ENCODE results near the gene AHDC1.

AHDC1 gene

DNA sequence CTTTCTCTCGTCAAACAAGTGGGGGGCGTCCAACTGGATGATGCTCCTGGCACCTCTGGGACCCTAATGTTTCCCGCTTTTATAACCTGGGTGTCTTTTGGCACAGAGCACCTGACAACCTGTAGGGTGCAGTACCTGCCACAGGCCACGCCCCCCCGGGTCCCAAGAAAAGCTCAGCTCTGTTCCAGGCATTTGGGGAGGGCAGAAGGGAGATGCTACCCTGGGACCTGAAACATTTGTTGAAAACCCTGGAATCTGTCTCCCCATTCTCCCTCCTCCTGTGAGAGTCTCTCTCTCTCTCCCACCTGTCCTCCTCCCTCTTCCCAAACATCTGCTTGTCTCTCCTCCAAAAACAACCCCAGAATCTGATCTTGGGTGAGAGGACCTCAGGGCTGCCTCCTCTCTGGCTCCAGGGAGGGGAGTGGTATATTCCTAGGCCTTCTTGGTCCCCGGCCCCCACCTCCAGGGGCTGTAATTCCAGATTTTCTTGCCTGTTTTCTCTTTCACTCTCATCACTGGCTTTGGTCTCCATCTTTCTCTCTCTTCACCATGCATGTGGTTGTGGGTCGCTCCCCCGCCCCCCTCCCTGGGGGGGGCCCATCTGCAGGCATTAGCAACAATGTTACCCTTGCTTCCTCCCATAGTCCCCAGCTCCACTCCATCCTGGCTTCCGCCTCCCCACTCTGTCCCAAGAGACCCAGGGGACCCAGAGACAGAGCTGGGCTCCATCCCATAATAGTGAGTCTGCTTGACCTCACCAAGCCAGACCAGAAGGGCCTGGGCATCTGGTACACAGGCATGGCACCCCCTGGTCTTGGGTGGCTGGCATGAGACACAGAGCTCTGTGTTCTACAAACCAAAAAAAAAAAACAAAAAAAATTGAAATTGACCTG, 4.1 kb downstream of the AHDC1 start:
- FAIRE-seq (peak; percentile 23), DNase-seq (ENCODE audit: insufficient read length, low spot score) (no peak)

DNA sequence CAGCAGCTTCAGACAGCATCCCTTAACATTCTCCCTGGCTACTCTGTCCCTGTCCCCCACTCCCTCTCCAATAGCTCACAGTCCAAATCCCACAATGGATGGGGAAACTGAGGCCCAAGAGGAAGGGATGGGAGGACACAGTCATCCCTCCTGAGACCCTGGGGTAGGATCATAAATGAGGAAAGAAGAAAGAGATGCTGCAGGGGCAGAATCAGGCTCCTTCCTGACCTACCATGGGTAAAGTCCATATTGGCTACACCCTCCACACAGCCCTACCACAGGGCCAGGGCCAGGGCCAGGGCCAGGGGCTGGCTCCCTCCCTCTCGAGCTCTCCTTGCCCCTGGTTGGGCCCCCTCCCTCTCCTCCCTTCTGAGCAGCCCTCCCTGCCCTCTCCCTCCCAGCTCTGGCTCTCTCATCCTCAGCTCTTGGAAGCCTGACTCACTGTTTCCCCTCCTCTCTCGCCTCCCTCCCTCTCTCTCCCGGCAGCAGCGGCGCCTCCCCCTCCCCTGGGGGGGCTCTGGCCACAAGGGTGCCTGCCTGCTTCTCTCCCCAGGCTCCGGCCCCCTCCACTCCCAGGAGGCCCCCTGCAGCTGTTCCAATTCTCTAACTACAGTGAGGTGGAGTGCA, 4.9 kb downstream of the AHDC1 start:
- DNase-seq (ENCODE audit: insufficient read length, low spot score): no peak
- no peak for FAIRE-seq

DNA sequence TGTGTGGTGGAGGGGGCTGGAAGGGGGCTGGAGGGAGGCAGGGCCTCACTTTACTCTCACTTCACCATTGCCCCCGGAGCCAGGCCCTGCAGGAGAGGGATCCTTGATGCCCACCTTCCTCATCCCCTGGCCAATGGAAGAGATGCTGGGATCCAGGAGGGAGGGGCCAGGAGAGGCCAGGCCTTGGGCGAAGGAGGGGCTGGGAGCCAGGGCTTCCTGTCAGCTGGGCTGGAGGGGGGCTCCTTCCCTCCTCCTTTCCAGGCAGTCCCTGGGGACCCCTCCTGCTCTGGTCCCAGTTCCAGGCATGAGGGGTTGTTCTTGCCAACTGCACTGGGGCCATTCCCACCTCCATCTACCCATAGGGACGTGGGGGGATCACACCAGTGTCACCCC, 5.7 kb downstream of the AHDC1 start:
- DNase-seq (ENCODE audit: insufficient read length, low spot score) (no peak), FAIRE-seq (no peak)

DNA sequence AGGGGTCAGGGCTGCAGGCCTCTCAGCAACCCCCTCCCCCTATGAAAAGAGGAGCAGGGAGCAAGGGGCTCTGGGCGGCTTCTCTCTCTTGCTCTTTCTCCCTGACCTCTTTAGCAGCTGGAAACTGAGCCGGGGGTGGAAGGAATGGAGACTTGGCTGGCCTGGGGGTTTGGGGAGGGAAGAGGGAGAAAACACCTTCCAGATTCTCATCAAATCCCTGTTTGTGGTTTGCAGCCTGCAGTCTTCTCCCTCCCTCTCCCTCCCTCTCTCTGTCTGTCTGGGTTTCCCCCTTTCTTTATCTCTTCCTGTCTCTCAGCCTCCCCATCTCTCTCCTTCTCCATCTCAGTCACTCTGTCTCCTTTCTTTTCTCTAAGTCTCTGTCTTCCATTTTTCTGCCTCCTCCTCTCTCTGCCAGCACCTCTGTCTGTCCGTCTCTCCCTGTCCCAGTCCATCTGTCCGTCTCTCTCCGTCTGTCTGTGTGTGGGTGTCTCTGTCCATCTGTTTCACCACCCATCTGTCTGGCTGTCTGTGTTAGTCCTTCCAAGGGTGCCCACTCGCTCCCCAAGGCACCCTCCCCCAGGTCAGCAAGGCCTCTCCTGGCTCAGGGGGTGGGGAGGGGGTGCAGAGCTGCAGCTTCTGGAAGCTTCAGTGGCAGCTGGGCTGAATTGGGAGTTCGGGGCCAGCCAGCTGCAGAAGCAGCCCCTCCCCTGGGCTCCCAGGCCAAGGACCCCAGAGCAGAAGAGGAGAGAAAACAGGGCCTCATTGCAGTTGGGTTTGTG, 6.2 kb downstream of the AHDC1 start:
- DNase-seq (ENCODE audit: insufficient read length, low spot score) (no peak), FAIRE-seq (peak; percentile 26)

DNA sequence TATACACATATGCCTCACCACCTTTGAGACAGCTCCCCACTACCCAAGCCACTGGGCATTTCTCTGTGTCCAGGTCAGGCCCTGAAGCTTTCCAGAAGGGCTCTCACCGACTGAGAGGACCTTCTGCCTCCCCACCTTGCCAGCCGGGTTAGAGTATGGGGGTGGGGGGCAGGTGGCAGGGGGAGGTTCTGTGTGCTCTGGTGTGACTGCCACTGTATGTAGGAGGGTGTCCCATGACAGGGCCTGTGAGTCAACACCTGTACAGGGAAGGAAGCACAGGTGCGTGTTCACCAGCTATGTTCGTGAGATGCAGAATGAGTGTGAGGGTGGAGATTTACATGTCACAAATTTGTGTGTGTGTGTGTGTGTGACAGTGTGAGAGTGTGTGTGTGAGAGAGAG, 7.0 kb downstream of the AHDC1 start:
- FAIRE-seq (no peak), DNase-seq (ENCODE audit: insufficient read length, low spot score) (no peak)

DNA sequence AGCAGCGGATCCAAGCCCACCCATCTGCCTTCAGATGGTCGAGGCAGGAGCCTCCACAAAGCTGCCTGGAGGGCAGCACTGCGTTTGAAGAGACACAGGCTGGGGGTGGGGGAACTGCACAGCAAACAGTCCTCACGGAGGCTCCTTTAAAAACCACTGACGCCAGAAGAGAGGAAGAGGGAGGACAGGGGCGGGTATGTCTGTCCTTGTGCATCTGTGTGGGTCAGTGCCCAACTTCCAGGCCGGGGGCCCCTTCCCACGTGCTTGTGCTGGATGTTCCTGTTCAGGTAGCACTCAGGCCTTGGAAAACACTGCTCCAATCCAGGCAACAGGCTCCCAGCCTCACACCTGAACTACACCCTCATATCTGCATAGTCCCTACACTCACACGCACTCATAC, 7.7 kb downstream of the AHDC1 start:
- DNase-seq (ENCODE audit: insufficient read length, low spot score) (no peak), FAIRE-seq (no peak)

DNA sequence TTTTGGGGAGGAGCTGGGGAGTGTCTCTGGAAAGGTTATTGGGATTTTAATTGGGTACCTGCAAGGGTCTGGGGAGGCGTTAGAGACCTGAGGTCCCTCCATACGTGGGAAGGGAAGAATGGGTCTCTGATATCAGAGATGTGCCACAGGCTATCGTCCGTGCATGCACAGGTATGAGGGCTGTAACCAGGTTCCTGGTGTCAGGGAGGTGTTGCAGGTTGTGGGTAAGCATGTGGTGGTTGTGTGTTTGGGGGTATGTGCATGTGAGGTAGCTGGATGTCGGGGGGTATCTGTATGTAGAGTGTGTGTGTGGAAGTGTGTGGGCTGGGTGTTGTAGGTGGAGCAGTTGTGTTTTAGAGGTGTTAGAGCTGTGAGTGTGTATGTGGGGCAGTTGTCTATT, 8.3 kb downstream of the AHDC1 start:
- FAIRE-seq: no peak
- DNase-seq (ENCODE audit: insufficient read length, low spot score): no peak

DNA sequence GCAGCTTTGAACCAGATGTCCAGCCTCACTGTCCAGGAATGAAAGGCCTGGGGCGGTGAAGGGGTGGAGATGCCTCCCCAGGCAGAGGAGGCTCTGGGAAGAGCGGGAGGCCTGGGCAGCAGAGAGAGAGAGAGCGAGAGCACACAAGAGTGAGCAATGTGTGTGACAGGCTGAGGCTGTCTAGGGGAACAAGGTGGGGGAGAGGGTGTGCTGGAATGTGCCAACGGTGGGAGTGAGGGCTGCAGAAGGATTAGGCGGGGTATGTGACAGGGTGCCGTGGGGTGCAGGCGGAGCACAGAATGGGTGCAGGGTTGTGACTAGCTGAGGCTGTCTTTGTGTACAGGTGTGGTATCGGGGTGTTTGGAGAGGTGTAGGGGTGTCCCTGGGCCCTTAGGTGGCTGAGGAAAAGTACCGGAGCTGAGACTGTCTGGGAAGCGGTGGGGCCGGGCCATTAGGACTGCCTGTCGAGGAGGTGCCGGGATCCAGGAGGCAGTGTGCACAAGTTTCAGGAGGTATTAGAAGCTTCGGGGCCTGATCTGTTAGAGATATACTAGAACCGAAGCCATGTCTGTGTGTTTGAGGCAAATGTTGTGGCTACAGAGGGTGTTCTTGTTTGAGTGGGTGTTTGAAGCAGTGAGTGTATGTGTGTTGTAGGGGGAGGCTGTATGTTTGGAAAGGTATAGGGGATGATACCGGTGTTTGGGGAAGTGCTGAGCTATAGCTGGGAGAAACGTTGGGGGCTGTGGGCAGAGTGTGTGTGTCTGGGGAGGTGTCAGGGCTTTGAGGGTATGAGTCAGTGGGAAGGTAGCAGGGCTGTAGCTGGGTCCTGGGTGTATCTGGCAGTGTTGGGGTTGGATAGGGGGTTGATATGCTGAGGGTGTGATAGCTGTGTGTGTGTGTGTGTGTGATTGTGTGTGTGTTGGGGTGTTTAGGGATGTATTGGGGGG, 9.1 kb downstream of the AHDC1 start:
- FAIRE-seq (no peak), DNase-seq (ENCODE audit: insufficient read length, low spot score) (no peak)

DNA sequence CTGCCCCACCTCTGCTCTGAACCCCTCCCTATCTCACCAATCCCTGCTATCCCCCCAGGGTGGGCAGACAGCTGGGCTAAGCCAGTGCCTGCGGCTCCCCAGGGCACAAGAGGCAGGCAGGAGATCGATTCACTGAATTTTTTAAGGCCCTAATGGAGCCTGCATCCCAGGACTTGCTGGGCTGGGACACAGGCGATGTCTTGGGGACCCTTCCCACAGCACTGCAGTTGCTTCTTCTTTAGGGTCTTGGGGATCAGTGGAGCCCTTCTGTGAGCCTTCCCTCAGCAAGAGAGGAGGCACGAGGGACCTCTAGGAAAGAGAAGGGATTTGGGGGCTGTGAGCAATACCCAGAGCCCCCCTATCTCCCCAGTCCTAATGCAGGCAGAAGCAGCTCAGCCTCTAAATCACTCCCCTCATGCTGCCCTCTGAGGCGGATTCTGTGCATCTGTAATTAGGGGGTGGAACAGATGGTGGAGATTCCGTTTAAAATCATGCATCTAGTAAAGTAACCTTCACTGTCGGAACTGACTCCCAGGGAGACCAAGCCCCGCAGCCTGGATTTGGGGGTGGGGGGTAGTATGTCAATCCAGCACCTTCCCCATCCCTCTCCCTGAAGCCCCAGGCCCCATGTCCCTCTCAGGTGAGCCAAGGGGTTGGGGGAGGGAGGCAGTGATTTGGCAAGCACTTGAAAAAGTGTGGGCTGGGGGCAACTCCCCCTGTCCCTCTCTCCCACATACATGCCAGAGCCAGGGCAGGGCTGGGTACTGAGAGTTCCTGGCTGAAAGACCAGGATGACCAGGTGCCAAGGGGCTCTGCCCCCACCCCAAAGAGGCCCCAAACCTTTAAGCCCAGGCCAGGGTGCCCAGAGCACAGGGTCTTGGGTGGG, 10.0 kb downstream of the AHDC1 start:
- no peak for DNase-seq (ENCODE audit: insufficient read length, low spot score)

DNA sequence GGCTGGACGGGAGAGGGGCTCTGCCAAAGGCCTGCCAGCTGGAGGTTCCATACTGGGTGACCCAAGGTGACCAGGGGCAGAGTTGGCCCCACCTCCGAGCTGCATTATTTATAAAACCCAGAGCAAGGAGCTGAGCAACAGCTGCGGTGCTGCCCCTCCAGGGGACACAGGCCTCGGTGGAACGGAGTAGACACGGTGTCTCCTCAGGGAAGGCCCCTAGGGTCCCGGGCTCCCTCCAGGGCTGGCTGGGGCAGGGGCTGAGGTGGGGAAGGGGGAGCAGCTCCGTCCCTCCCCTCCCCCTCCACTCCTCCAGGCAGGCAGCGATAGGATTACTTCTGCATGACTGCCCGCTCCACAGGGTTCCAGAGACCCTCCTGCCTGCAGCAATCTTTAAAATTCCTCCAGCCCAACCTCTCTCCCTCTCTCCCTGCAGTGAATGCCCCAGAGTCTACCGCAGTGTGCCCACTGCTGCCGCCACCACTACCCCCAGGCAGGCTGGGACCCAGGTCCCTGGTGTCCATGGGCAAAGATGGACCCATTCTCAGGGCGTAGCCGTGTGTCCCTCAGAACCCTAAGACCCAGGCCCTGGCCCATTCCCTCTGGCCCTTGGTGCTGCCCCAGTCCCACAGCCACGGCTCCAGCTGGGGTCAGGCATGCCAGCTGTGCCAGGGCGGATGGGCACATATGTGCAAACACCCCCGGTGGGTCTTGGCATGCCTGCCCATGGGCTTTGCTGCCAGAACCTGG, 10.8 kb downstream of the AHDC1 start:
- FAIRE-seq (no peak), DNase-seq (ENCODE audit: insufficient read length, low spot score) (no peak)

More for the DNA sequence above, 10.0 kb downstream of the AHDC1 start:
- no peak for FAIRE-seq

DNA sequence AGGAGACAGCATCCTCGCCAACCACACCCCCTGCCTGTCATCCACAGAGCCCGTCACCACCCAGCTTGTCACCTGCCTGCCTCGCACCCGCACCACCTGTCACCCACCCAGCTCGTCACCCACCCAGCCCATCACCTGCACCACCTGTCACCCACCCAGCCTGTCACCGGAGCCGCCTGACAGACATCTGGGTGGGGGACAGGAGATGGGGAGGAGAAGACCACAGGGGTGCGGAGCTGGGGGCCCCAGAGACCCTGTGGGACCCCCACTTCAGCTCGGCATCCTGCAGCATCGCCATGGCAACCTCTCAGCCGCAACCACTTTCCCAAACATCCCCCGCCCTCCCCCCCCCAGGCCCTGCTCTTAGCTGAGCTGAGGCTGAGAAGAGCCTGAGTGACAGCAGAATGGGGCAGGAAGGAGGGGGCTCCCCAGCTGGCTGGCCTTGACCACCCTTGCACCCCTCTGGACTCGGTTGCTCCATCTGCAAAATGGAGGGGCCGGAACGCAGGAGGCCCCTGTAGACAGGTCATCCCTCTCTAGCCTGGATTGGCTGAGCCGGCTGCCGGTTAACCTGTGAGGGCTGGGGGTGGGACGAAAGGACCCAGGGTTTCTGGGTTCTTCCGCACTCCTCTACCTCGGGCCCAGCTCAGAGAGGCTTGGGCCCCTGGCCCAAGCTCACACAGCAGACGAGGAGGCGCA, 11.6 kb downstream of the AHDC1 start:
- DNase-seq (ENCODE audit: insufficient read length, low spot score): no peak
- FAIRE-seq: no peak

DNA sequence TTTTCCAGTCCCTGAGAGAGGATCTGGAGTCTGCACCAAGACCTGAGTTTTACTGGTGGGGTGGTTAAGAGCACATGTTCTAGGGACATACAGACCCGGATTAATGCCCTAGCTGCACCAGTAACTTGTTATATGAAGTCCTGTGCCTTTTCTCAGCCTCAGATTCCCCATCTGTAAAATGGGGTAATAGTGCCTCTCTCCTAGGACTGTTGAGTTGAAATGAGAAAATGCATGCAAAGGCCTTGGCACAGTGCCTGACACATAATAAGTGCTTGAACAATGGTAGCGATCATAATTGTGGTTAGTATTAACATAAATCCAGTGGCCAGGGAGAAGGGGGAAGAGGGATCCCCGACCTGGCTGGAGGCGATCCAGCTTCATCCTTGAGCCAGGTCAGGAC, 12.3 kb downstream of the AHDC1 start:
- DNase-seq (ENCODE audit: insufficient read length, low spot score) (no peak), FAIRE-seq (no peak)

DNA sequence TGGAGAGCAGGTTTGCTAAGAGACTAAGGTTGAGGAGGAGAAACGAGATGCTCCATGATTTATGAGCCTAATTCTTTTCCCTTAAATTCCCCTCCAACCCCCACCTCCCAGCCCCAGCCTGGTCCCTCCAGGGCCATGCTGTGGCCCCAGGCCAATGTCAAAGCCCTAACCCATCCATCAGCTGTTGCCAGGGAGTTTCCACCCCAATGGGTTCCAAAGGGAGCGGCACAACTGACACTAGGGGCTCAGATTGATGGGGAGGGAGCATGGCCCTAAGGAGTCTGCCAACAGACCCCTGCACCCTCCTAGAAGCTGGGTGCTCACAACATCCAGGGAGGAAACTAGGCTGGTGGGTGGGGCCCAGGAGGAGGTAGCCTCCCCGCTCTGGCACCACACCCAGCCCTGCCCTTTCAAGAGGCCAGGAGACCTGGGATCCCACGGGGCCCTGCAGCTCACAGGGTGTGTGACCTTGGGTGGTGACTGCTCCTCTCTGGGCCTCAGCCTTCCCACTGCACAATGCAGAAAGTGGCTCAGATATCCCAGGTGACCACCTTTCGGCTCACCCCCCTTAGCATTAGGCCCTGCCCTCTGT, 12.9 kb downstream of the AHDC1 start:
- FAIRE-seq (no peak), DNase-seq (ENCODE audit: insufficient read length, low spot score) (no peak)

DNA sequence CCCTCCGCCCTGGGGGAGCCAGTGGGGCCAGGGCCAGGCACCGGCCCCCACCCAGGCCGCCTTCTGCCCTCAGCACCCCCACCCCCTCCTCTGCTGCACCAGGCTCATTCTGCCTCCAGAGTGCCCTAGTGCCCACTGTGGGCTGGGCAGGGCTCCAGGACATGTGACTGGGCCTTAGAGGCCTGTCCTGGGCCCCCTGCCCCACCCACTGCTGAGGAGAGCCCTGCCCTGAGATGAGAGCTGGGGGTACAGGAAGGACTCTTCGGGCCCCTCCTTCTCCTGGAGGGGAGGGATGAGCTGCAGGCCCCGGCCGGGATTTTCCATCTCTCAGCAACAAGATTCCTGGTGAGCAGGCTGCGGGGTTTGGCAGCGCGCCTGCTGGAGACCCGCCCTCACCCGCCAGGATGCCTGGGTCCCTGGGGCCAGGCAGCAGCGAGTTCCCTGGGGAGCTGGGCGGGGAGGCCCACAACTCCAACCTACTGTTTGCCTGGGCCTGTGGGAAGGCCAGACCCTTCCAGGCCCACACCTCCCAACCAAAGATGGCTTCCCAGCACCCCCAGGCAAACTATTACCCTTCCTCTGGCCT, 14.0 kb downstream of the AHDC1 start:
- DNase-seq (ENCODE audit: insufficient read length, low spot score): no peak
- FAIRE-seq: no peak

DNA sequence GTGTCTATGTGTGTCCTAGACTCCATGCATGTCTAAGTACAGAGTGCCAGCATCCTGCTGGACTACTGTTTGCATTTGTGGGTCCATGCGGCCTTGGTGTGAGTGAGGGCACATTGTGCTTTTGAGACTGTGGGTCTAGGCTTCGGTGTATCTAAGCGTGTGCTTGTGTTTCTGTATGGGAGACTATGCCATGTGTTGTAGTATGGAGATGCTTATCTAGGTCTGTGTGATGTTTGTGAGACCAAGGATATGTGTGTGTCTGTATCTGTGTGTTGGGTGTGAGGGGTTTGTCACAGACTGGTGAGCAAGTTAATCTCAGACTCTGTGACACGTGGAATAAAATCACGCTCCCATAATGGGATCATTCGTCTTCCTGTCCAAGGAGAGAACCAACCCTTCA, 14.5 kb downstream of the AHDC1 start:
- DNase-seq (ENCODE audit: insufficient read length, low spot score) (no peak), FAIRE-seq (no peak)

DNA sequence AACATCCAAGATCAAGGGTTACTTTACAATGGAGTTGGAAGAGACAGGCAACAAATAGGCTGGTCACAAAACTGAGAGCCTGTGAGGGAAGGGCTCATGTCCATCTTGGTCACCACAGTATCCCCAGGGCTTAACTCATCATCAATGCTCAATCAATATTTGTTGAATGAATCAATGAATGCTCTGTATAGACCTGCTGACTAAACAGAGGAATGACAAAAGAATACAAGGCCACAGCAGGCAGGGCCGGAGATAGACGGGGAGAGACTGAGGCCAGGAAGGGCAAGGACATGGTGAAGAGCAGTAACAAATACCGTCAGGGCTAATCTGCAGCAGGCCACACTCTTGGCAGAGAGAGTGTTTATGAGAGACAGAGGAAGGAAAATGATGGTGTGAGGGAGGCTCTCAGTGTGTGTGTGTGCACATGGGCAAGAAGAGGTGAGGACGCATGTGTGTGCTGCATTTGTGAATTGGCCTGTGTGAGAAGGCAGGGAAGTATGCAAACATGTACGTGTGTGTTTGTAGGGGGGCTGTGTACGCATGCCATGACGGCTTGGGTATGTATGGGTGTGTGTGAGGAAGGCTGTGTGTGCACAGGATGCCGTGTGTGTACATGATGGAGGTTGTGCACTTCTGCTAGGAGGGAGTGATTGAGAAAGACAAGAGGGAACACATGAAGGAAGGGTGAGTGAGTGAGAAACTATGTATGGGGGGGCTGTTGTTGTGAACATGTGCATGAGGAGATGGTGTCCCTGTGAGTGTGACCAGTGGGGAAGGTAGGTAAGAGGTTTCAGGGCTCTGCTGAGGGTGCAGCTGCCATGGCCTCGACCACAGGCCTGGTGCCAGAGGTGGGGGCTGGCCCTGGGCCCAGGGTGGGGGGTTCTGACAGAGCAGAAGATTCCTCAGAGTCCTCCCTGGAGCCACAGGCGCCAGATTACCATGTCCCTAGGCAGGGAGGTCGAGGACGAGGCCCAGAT, 15.4 kb downstream of the AHDC1 start:
- DNase-seq (ENCODE audit: insufficient read length, low spot score) (no peak), FAIRE-seq (no peak)

Measured in GM19239 (cell line).